ENCODE results near the gene CHTOP.

Gene CHTOP

DNA sequence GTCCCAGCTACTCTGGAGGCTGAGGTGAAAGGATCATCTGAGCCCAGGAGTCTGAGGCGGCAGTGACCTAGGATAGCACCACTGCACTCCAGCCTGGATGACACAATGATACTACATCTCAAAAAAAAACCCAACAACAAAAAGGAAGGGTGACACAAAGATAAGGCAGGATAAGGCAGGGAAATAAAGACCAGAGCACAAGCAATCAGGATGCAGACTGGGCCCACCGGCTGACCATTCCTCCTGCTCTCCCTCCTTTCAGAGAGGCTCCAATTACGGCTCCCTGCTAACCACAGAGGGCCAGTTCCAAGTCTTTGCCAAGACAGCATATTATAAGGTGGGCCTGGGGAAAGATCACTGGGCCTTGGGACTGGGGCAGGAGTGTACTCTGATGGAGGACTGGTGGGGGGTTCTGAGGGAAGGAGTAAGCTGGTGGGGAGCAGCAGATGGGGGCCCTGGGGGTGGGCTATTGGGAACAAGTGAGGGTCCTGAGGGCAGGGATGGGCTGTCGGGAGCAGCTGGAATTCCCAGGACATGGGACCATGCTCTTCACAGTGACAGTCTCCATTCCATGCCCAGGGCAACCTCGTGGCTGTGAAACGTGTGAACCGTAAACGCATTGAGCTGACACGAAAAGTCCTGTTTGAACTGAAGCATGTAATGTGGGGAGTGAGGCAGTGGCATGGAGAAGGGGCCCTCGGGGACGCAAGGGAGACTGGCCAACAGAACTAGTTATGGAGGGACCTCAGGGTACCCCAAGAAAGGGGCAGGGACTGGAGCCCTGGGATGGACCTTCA lies 51.9 kb downstream of the CHTOP start:
- DNase-seq (ENCODE audit: low spot score): no peak

DNA sequence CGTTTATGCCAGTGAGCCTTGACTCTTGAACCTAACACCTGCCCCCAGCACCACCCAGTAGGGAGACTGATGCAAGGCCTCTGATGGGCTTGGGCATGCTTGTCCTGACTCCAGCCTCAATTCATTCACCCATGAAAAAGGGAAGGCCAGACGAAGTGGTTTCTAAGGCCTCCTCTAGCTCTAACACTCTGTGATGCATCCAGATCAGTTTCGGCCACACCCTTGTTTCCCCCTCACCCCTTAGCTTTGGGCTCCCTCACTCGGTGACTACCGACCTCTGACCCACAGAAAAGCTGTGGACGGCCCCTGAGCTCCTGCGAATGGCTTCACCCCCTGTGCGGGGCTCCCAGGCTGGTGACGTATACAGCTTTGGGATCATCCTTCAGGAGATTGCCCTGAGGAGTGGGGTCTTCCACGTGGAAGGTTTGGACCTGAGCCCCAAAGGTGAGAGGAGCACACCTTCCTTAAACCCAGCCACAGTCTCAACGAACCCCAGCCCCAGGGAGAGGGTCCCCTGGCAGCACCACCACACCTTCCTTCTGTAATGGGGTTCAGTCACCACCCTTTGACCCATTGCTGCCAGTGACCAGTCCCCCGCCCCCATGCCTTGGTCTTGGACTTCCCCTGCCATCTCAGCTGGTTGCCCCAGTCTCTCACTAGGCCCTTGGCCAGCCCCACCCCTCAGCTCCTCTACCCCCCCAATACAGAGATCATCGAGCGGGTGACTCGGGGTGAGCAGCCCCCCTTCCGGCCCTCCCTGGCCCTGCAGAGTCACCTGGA lies 53.7 kb downstream of the CHTOP start:
- DNase-seq (ENCODE audit: low spot score): no peak

DNA sequence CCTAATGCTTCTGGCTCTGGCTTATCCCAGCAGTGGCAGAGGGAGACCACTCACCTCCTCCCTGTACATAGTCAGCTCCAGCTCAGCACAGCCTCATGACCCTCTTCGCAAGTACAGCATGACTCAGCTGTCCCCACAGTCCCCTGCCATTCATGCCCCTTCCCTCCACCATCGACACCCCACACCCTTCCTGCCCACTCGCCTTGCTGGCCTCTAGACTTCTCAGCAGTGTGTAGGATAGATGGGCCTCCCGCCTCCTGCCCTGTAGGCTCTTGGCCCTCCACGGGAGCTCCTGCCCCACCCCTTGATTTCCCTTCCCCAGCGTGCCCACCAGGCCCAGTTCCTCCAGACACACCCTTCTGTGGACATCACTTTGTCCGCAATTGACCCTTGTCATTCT lies 54.4 kb downstream of the CHTOP start:
- DNase-seq (ENCODE audit: low spot score): no peak

DNA sequence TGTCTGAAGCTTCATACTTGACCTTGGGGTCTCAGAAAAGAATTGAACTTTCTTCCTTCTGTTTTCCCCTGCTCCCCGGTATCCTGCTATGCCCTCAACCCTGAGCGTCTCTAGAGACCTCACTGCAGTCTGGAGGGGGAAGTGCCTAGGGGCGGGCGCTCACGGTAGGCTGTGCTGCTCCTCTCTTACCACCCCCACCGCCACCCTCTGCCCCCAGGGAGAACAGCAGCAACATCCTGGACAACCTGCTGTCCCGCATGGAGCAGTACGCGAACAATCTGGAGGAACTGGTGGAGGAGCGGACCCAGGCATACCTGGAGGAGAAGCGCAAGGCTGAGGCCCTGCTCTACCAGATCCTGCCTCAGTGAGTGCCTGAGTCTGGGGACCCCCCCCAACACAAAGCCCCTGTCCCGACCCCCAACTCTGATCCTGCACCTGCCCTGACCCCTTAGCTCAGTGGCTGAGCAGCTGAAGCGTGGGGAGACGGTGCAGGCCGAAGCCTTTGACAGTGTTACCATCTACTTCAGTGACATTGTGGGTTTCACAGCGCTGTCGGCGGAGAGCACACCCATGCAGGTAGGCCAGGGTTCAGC lies 55.0 kb downstream of the CHTOP start:
- DNase-seq (ENCODE audit: low spot score): no peak

- DNase-seq (ENCODE audit: low spot score): no peak
Observed at GRCh38 chr1:153693466-153693865, 59.6 kb downstream of the CHTOP start.

Data from globus pallidus (tissue), 1 donor.